NOMO-1 treated with dmso at 0.1 percent for 144 hours (cell line): ENCODE measurements around the gene SCRG1.
A peak's percentile ranks its signal among the peaks of the same experiment; 100 is the strongest.

Experiments
- DNase-seq: peaks from one replicate; lab custom pipeline; 2025; ENCODE audit not compliant: unreplicated experiment; lab: John Stamatoyannopoulos, UW

Gene SCRG1

GRCh38 chr4:173411106-173411693, 12.3 kb upstream of the SCRG1 start:
- no peak for DNase-seq

GRCh38 chr4:173410079-173410478, 11.2 kb upstream of the SCRG1 start:
- no peak for DNase-seq

GRCh38 chr4:173405840-173406606, 7.1 kb upstream of the SCRG1 start:
- DNase-seq = no peak

- DNase-seq = no peak
Observed at GRCh38 chr4:173404296-173404865, 5.5 kb upstream of the SCRG1 start.

- no peak for DNase-seq
Observed at GRCh38 chr4:173403051-173403450, 4.1 kb upstream of the SCRG1 start.

GRCh38 chr4:173401063-173401462, 2.1 kb upstream of the SCRG1 start:
- no peak for DNase-seq

GRCh38 chr4:173398220-173398619, 696 bp downstream of the SCRG1 start:
- no peak for DNase-seq

GRCh38 chr4:173397604-173398003, 1.3 kb downstream of the SCRG1 start:
- no peak for DNase-seq

- DNase-seq = no peak
Observed at GRCh38 chr4:173391701-173392100, 7.2 kb downstream of the SCRG1 start.

- DNase-seq = no peak
Observed at GRCh38 chr4:173386751-173387150, 12.2 kb downstream of the SCRG1 start.

- DNase-seq = no peak
Observed at GRCh38 chr4:173382349-173382748, 16.6 kb downstream of the SCRG1 start.

- no peak for DNase-seq
Observed at GRCh38 chr4:173381610-173382009, 17.3 kb downstream of the SCRG1 start.

- DNase-seq = no peak
Observed at GRCh38 chr4:173380987-173381386, 17.9 kb downstream of the SCRG1 start.

GRCh38 chr4:173379929-173380328, 19.0 kb downstream of the SCRG1 start:
- no peak for DNase-seq

- no peak for DNase-seq
Observed at GRCh38 chr4:173374588-173374987, 24.3 kb downstream of the SCRG1 start.

GRCh38 chr4:173371292-173372192, 27.4 kb downstream of the SCRG1 start:
- DNase-seq = peak; percentile 36

- DNase-seq = peak; percentile 94
Observed at GRCh38 chr4:173370477-173371291, 28.2 kb downstream of the SCRG1 start, which contains the start of gene SAP30. Gene SAP30, plus strand, starts transcription at chr4:173370954. Its CDS starts 229 bp downstream, at chr4:173371183.

- DNase-seq = peak; percentile 58
Observed at GRCh38 chr4:173370130-173370476, 28.8 kb downstream of the SCRG1 start.

- no peak for DNase-seq
Observed at GRCh38 chr4:173367946-173368345, 31.0 kb downstream of the SCRG1 start.

- no peak for DNase-seq
Observed at GRCh38 chr4:173367285-173367684, 31.6 kb downstream of the SCRG1 start.
